ENCODE data around the gene NRDE2. TPM values are rescaled to one million over a fixed set of nuclear protein-coding genes. Genes with fewer than 3 reads are reported as not detected.

Gene NRDE2
- total and polyA plus RNA-seq, 3 donors from 2014 or later, result 16.7 to 34.8 (median 31.3) TPM

DNA sequence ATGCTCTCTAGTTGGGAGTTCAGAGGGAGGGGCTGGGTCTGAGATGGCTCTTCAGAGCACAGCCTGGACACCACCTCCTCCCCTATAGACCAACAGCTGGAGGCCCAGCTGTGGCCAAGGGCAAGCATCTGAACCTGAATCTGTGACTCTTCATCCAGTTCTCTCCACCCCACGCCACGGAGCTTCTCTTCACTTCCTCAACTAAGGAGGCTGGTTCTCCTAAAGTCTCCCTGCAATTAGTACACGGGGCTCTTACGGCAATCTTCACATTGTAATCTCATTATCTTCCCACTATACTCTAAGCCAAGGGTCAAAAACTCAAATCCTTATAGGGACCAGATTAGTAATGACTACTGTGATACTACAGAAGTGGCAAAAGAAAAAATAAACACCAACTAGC, 9.8 kb downstream of the NRDE2 start:
- DNase-seq, result no peak
- TF ChIP-seq, protein P1, sequence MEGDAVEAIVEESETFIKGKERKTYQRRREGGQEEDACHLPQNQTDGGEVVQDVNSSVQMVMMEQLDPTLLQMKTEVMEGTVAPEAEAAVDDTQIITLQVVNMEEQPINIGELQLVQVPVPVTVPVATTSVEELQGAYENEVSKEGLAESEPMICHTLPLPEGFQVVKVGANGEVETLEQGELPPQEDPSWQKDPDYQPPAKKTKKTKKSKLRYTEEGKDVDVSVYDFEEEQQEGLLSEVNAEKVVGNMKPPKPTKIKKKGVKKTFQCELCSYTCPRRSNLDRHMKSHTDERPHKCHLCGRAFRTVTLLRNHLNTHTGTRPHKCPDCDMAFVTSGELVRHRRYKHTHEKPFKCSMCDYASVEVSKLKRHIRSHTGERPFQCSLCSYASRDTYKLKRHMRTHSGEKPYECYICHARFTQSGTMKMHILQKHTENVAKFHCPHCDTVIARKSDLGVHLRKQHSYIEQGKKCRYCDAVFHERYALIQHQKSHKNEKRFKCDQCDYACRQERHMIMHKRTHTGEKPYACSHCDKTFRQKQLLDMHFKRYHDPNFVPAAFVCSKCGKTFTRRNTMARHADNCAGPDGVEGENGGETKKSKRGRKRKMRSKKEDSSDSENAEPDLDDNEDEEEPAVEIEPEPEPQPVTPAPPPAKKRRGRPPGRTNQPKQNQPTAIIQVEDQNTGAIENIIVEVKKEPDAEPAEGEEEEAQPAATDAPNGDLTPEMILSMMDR (IDR thresholded peaks at IDR 0.05), result no peak
- no peak for TF ChIP-seq POLR2A (IDR thresholded peaks at IDR 0.05)
- WGBS, 2 donors, result 81 to 86% methylated on average over 4 of the region's 4 CpGs
- H3K27ac ChIP-seq, result no peak overlapping the region
- no peaks in the 10 kb centered on the region for H3K27me3 ChIP-seq
- no peaks in the 10 kb centered on the region for H3K36me3 ChIP-seq (ENCODE audit: low read depth, missing control alignments)
- no peaks in the 10 kb centered on the region for H3K9me3 ChIP-seq
- H3K4me1 ChIP-seq, result no peaks in the 10 kb centered on the region
- H3K4me3 ChIP-seq, result no peak overlapping the region
- intact Hi-C loops (cut with DNase I; ENCODE audit: low total_unique reads), result no loop called here

DNA sequence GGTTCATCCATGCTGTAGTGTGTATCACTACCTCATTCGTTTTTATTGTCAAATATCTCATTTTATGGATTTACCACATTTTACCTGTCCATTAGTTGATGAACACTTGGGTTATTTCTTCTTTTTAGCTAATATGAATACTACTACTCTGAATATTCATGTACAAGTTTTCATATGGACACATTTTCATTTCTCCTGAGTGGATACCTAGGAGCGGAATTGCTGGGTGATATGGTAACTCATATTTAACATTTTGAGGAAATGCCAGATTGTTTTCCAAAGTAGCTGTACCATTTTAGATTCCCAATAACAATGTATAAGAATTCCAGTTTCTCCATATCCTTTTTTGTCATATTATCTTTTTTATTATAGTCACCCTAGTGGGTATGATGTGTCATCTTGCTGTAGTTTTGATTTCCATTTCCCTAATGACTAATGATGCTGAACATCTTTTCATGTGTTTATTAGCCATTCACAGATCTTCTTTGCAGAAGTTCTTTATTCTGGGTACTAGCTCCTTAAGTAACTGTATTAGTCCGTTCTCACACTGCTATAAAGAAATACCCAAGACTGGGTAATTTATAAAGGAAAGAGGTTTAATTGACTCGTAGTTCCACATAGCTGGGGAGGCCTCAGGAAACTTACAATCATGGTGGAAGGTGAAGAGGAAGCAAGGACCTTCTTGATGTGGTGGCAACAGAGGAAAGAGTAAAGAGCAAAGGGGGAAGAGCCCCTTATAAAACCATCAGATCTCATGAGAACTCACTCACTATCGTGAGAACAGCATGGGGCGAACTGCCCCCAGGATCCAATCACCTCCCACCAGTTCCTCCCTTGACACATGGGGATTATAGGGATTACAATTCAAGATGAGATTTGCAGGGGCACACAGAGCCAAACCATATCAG, 11.9 kb downstream of the NRDE2 start:
- intact Hi-C loops (cut with DNase I; ENCODE audit: low total_unique reads), result no loop called here
- Histone ChIP-seq H3K4me1 (no peaks in the 10 kb centered on the region), H3K27ac (no peak overlapping the region), H3K27me3 (no peaks in the 10 kb centered on the region), H3K9me3 (no peaks in the 10 kb centered on the region), H3K36me3 (ENCODE audit: low read depth, missing control alignments) (no peaks in the 10 kb centered on the region), H3K4me3 (no peak overlapping the region)
- TF ChIP-seq POLR2A (IDR thresholded peaks at IDR 0.05), result no peak
- TF ChIP-seq, protein P1 (IDR thresholded peaks at IDR 0.05), result no peak
- DNase-seq, result no peak
- 97 to 98% methylated on average over 6 of the region's 6 CpGs for WGBS, 2 donors

DNA sequence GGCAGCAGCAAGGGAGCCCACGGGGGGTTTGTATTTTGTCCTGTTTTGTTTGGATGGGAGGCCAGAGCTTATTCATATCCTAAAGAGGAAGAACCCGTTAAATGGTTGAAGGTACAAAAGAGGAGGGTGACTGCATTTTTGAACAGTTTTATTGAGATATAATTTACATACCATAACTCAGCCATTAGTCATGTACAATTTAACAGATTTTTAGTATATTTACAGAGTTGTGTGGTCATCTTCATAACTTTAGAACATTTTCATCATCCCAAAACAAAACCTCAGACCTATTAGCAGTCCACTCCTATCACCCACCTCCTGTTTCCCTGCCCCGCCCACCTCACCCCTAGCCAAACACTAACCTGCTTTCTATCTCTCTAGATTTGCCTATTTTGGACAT, 12.6 kb downstream of the NRDE2 start:
- no peak for DNase-seq
- Histone ChIP-seq H3K4me1 (no peaks in the 10 kb centered on the region), H3K27ac (no peak overlapping the region), H3K4me3 (no peak overlapping the region), H3K36me3 (ENCODE audit: low read depth, missing control alignments) (no peaks in the 10 kb centered on the region), H3K9me3 (no peaks in the 10 kb centered on the region), H3K27me3 (no peaks in the 10 kb centered on the region)
- intact Hi-C loops (cut with DNase I; ENCODE audit: low total_unique reads), result no loop called here
- TF ChIP-seq POLR2A (IDR thresholded peaks at IDR 0.05), result no peak
- TF ChIP-seq, protein P1 (IDR thresholded peaks at IDR 0.05), result no peak
- 89 to 94% methylated on average over 3 of the region's 3 CpGs for WGBS, 2 donors

DNA sequence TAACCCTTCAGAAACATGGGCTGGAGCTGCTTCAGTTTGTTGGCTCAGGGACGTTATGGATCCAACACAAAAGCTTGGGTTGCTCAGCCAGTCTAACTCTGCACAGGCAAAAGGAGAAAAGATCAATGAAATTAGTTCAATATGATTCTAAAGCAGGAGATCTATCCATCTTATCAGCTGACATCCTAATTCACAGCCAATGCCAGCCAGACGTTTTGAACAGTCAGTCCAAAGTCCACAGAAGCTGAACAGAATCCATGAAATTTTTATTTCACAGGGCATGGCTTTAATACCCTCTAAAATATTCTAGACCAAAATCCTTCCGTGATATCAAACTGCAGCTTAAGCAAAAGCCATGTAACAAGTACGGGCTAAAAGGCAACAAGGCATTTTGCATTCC, 13.7 kb downstream of the NRDE2 start:
- intact Hi-C loops (cut with DNase I; ENCODE audit: low total_unique reads), result no loop called here
- no peaks in the 10 kb centered on the region for H3K36me3 ChIP-seq (ENCODE audit: low read depth, missing control alignments)
- WGBS, 2 donors, result 82 to 86% methylated on average over 4 of the region's 4 CpGs

More for the DNA sequence above, 13.7 kb downstream of the NRDE2 start:
- Histone ChIP-seq H3K9me3 (no peaks in the 10 kb centered on the region), H3K27ac (no peak overlapping the region), H3K27me3 (no peaks in the 10 kb centered on the region), H3K4me3 (no peak overlapping the region), H3K4me1 (no peaks in the 10 kb centered on the region)
- no peak for TF ChIP-seq POLR2A (IDR thresholded peaks at IDR 0.05)
- TF ChIP-seq, protein P1 (IDR thresholded peaks at IDR 0.05), result no peak
- no peak for DNase-seq
